ENCODE results near the gene GPR176. TPM values are rescaled to one million over a fixed set of nuclear protein-coding genes. Genes with fewer than 3 reads are reported as not detected.

The GPR176 gene
- total RNA-seq, 1 donor, result 120 TPM

DNA sequence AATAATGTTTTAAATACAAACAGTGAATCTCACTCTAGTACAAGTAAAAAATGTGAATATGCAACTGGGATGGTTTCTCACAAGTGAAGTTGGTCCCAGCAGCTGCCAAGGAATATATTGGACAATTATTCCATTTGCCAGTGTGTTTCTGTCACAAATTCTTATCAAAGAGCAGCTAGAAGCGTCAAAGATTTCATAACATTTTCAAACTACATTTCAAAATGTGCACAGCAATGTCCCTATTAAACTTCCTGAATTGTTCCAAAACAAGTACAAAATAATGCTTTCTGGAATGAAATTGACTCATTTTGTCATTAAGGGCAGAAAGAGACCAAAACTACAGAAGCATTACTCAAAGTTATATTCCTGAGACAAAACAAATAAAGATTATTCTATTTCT lies 38.3 kb downstream of the GPR176 start:
- H3K4me3 ChIP-seq (ENCODE audit: low read depth, low read length), result no peak overlapping the region
- DNase-seq (ENCODE audit: low read depth), result no peak
- TF ChIP-seq, protein P1, sequence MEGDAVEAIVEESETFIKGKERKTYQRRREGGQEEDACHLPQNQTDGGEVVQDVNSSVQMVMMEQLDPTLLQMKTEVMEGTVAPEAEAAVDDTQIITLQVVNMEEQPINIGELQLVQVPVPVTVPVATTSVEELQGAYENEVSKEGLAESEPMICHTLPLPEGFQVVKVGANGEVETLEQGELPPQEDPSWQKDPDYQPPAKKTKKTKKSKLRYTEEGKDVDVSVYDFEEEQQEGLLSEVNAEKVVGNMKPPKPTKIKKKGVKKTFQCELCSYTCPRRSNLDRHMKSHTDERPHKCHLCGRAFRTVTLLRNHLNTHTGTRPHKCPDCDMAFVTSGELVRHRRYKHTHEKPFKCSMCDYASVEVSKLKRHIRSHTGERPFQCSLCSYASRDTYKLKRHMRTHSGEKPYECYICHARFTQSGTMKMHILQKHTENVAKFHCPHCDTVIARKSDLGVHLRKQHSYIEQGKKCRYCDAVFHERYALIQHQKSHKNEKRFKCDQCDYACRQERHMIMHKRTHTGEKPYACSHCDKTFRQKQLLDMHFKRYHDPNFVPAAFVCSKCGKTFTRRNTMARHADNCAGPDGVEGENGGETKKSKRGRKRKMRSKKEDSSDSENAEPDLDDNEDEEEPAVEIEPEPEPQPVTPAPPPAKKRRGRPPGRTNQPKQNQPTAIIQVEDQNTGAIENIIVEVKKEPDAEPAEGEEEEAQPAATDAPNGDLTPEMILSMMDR (IDR thresholded peaks at IDR 0.05; ENCODE audit: insufficient read depth, low read depth, low read length), result no peak

DNA sequence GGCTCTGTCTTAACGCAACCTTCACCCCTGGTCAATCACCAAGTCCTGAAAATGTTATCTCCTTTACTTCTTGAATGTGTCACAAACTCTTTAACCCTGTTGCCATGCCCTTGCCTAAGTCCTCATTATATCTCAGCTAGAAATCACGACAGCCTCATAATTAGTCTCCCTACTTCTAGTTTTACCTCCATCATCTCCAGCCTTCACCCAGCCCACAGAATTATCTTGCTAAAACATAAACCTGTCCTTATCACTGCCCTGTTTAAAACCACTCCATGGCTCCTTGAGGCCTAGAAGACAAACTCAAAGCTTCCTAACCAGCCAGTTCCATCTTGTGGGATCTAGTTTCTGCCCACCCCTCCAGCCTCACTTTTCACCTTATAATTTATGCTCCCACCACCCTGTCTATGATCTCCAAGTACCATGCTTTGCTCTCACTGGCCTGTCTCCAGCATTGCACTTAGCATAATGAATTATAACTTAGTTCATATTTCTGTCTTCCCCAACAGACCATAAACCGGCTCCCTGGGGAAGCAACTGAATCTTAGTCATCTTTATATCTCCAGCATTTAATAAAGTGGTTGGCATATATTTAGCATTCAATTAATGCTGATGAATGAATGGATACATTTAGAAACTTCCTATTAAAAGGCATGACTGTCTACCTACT lies 39.2 kb downstream of the GPR176 start:
- no peak for DNase-seq (ENCODE audit: low read depth)
- TF ChIP-seq, protein P1 (IDR thresholded peaks at IDR 0.05; ENCODE audit: insufficient read depth, low read depth, low read length), result no peak
- no peak overlapping the region for H3K4me3 ChIP-seq (ENCODE audit: low read depth, low read length)

DNA sequence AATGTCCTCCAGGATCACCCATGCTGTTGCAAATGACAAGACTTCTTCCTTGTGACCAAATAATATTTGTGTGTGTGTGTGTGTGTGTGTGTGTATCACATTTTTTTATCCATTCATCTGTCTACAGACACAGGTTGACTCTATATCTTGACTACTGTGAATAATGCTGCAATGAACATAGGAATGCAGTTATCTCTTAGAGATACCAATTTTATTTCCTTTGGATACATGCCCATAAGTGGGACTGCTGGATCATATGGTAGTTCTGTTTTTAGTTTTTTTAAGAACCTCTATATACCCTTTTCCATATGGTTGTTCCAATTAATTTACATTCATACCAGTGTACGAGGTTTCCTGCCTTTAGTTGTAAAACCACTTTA lies 41.7 kb downstream of the GPR176 start:
- TF ChIP-seq, protein P1 (IDR thresholded peaks at IDR 0.05; ENCODE audit: insufficient read depth, low read depth, low read length), result no peak
- DNase-seq (ENCODE audit: low read depth), result peak; percentile 71
- no peak overlapping the region for H3K4me3 ChIP-seq (ENCODE audit: low read depth, low read length)

DNA sequence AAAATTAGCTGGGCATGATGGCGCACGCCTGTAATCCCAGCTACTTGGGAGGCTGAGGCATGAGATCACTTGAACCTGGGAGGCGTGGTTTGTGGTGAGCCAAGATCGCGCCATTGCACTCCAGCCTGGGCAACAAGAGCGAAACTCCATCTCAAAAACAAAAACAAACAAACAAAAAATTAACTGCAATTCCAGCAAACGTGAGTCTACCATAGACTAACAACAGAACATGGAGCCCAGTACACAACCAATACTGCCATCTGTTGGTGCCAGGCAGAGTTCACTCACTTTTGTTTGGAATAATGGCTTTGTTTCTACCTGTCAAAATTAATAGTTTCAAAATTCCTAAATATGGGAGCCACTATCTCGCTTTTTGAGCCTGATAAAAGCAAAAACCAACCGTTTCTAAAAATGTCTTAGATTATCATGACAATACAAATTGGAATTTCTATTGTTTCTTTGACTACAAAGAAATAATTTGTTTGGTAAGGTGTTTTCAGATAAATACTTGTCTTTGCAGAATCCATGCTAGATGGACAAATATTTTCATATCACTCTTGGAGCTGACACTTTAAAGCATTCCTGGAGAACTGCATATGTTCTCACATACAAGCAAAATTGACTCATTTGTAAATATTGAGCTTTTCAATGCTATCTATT lies 45.0 kb downstream of the GPR176 start:
- TF ChIP-seq, protein P1 (IDR thresholded peaks at IDR 0.05; ENCODE audit: insufficient read depth, low read depth, low read length), result peak; percentile 66

GRCh38 chr15:39873978-39874377 lies 46.1 kb downstream of the GPR176 start:
- H3K4me3 ChIP-seq (ENCODE audit: low read depth, low read length), result no peak overlapping the region
- TF ChIP-seq, protein P1 (IDR thresholded peaks at IDR 0.05; ENCODE audit: insufficient read depth, low read depth, low read length), result no peak
- DNase-seq (ENCODE audit: low read depth), result no peak

More for the DNA sequence above, 45.0 kb downstream of the GPR176 start:
- DNase-seq (ENCODE audit: low read depth), result peak; percentile 58
- H3K4me3 ChIP-seq (ENCODE audit: low read depth, low read length), result no peak overlapping the region

DNA sequence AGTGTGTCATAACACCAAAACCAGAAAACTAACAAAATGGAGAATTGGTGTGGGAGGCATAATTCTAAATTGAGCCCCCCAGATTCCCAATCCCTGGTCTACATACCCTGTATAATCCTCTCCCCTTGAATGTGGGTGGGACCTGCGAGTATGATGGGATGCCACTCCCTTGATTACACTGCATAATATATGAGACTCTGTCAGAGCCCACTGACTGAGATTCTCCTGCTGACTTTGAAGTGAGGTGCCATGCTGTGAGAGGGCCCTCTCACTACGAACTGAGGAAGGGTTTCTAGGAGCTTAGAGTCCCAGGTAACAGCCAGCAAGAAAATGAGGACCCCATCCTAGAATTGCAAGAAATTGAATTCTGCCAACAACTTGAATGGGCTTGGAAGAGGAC lies 49.5 kb downstream of the GPR176 start:
- H3K4me3 ChIP-seq (ENCODE audit: low read depth, low read length), result no peak overlapping the region
- TF ChIP-seq, protein P1 (IDR thresholded peaks at IDR 0.05; ENCODE audit: insufficient read depth, low read depth, low read length), result no peak
- no peak for DNase-seq (ENCODE audit: low read depth)

Measured in fibroblast of villous mesenchyme (primary cell).